ENCODE results near the gene BCL11A.
"Not testable (repeated sequence)": the region's sequence is repeated elsewhere in the genome, so short reads cannot be mapped to it uniquely, and the experiment has no call there.

BCL11A gene

DNA sequence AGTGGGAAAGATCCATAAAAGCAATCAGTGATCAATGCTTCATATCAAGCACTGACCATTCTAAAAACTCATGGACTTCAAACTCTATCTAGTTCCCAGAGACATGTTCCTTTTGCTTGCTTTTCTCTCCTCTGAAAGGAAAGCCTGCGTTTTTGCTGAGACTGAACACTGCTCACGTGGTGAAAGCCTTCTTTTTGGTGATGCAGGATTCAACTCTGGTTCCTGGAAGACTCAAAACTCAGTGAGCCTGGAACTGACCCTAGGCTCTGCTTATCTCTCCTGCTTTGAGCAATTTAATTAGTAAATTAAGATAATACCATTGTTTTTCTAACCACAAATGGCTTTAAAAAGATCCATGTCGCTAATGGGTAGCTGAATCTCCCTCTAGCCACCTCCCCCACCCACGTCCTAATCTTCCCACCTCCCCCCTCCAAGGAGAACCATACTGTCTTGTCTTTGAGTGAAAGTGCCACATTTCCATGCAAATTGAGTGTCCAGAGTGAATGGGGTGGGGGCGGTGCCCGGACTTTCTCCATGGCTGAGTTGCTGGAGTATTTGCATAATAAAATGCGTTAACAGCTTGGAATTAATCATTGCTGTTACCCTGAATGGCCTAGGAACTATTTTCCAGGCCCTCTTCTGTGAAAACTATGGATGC lies 130.5 kb downstream of the BCL11A start:
- H3K9me3 Mint-ChIP-seq = no peaks in the 10 kb centered on the region
- H3K27me3 Mint-ChIP-seq (ENCODE audit: low read depth) = no peaks in the 10 kb centered on the region
- H3K4me1 Mint-ChIP-seq (ENCODE audit: low read depth) = no peaks in the 10 kb centered on the region
- no peak overlapping the region for H3K27ac Mint-ChIP-seq
- DNase-seq (ENCODE audit: low spot score) = no peak
- H3K4me3 Mint-ChIP-seq = no peak overlapping the region
- no peaks in the 10 kb centered on the region for H3K36me3 Mint-ChIP-seq (ENCODE audit: low read depth)

DNA sequence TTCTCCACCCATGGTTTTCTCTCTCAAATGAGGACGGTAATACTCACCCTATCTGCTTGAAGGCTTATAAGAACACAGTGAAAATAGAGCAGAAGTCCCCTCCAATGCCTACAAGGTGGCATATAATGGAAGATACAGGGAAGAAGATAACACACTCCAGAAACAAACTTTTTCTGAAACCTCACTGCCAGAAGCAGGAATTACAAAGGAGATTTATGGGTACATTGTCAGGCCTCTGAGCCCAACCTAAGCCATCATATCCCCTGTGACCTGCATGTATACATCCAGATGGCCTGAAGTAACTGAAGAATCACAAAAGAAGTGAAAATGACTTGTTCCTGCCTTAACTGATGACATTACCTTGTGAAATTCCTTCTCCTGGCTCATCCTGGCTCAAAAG lies 136.2 kb downstream of the BCL11A start:
- H3K36me3 Mint-ChIP-seq (ENCODE audit: low read depth); DNase-seq (ENCODE audit: low spot score); H3K27me3 Mint-ChIP-seq (ENCODE audit: low read depth); H3K27ac Mint-ChIP-seq; H3K9me3 Mint-ChIP-seq; H3K4me1 Mint-ChIP-seq (ENCODE audit: low read depth); H3K4me3 Mint-ChIP-seq: not testable (repeated sequence)

DNA sequence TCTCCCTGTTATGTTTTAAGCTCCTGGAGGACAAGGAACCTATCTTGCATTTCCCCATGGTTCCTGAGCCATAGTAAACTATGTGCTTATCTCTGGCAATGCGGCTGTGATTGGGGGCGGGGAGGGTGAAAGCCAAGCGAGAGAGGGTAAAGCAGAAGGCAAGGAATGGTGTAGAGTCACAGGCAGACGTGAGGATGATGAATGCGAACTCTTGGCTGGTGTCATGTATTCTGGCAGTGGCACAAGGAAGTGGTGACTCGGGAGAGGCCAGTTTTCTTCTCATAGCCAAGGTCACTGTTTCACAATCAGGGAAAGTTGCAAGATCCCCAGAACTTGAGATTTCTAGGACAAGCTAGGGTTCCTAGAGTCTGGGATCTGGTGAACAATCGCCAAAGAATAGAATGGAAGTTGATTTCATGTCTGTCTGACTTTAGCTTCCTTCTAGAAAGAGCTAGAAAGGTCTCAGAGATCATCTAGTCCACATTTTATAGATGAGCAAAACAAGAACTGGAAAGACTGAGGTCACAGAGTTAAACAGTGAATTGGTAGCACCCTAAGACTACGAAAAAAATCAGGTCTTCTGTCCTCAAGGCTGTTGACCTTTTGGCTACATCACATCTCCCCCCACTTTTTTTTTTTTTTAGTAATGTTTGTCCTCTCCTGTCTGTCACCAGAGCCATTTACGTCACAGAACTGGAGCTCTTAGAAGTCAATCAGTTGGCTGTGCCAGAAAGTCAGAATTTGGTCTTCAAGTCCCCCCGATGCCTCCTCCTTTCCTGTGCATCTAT lies 137.0 kb downstream of the BCL11A start:
- DNase-seq (ENCODE audit: low spot score) = no peak
- H3K36me3 Mint-ChIP-seq (ENCODE audit: low read depth) = no peaks in the 10 kb centered on the region
- no peak overlapping the region for H3K4me3 Mint-ChIP-seq
- H3K9me3 Mint-ChIP-seq = no peaks in the 10 kb centered on the region
- H3K27ac Mint-ChIP-seq = no peak overlapping the region
- peaks cover 2% of the 10 kb centered on the region for H3K27me3 Mint-ChIP-seq (ENCODE audit: low read depth)
- no peaks in the 10 kb centered on the region for H3K4me1 Mint-ChIP-seq (ENCODE audit: low read depth)

DNA sequence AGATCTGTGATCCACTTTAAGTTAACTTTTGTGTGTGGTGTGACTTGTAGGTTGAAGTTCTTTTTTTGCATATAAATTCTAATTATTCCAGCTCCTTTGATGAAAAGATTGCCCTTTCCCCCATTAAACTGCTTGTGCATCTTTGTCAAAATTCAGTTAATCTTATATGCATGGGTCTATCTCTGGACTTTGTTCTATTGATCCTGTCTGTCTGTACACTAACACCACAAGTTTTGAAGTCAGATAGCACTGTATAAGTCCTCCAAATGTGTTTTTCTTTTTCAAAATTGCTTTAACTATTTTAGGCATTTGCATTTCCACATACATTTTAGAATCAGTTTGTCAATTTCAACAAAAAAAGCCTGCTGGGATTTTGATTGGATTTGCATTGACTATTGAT lies 137.6 kb downstream of the BCL11A start:
- no peak overlapping the region for H3K27ac Mint-ChIP-seq
- H3K4me3 Mint-ChIP-seq = no peak overlapping the region
- H3K9me3 Mint-ChIP-seq = no peaks in the 10 kb centered on the region
- H3K4me1 Mint-ChIP-seq (ENCODE audit: low read depth) = no peaks in the 10 kb centered on the region
- peaks cover 3% of the 10 kb centered on the region for H3K27me3 Mint-ChIP-seq (ENCODE audit: low read depth)
- no peaks in the 10 kb centered on the region for H3K36me3 Mint-ChIP-seq (ENCODE audit: low read depth)
- no peak for DNase-seq (ENCODE audit: low spot score)

DNA sequence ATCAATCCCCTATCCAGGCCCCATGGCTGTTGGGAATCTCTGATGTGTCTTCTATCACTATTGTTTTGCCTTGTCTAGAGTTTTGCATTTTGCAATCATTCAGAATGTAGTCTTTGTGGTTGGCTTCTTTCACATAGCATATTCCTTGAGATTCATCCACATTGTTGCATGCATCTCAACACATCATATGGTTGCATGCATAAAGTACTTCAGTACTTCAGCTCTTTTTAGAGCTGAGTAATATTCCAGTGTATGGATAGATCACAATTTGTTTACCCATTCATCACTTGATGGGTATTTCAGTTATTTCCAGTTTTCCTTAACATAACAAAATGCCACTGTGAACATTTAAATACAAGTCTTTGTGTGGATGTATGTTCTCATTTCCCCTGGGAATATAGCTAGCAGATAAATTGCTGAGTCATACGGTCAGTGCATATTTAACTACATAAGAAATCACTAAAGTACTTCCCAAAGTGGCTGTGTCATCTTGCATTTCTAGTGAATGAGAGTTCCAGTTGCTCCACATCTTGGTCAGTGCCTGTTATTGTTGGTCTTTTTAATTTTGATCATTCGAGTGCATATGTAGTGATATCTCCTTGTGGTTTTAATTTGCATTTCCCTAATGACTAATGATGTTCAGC lies 138.8 kb downstream of the BCL11A start:
- no peak for DNase-seq (ENCODE audit: low spot score)
- no peaks in the 10 kb centered on the region for H3K4me1 Mint-ChIP-seq (ENCODE audit: low read depth)
- H3K4me3 Mint-ChIP-seq = no peak overlapping the region

DNA sequence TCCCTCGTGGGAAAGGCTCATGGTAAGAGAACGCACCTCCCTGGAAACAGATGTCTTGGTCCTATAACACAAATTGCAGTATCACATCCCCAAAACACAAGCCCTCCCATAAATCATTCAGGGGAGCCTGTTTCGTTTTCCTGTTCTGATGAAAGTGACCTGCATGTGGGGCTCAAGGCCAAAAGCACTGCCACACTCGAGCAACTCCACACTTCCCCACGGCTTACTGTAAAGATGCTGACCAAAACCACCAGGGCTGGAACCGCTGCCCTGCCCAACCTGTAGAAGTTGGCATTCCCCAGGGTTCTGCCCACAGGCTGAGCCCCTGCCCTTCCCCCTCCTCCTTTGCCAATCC lies 139.7 kb downstream of the BCL11A start:
- no peaks in the 10 kb centered on the region for H3K9me3 Mint-ChIP-seq
- no peak overlapping the region for H3K4me3 Mint-ChIP-seq
- no peak for DNase-seq (ENCODE audit: low spot score)
- no peaks in the 10 kb centered on the region for H3K4me1 Mint-ChIP-seq (ENCODE audit: low read depth)
- H3K36me3 Mint-ChIP-seq (ENCODE audit: low read depth) = no peaks in the 10 kb centered on the region
- peaks cover 7% of the 10 kb centered on the region for H3K27me3 Mint-ChIP-seq (ENCODE audit: low read depth)
- H3K27ac Mint-ChIP-seq = no peak overlapping the region

More for the DNA sequence above, 138.8 kb downstream of the BCL11A start:
- Mint-ChIP-seq H3K36me3 (ENCODE audit: low read depth) (no peaks in the 10 kb centered on the region), H3K9me3 (no peaks in the 10 kb centered on the region), H3K27ac (no peak overlapping the region), H3K27me3 (ENCODE audit: low read depth) (peaks cover 7% of the 10 kb centered on the region)

DNA sequence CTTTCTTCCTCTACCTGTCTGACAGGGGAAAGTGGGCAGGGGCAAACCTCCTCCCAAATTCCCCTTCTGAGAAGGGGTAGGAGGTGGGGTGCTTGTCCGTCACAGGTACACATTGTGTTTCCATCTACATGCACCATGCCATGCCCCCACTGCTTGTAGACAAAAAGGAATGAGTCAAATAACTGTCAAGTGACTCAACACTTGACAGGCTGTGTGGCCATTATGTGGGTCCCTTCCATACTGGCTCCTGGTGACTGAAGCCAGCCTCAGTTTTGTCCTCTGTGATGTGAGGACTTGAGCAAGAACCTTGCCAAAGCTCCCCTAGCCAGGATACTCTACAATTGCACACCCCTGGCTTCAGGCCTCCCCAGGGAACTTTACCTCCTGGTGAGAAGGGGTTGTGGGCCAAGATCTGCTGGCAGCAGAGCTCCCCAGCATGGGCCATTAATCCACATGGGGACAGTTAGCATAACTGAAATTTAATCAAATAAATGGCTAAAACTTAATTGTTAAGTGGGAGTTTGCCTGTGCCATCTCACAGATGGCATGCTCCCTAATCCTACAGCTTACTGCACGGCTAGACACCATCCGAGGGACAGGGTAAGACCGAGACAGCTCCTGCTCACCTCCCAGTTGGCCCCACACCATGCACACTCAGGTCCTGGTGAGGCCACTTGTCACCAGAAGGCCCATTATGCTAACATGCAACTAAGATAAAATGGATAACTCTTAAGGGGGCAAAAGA lies 140.2 kb downstream of the BCL11A start:
- no peak for DNase-seq (ENCODE audit: low spot score)
- Mint-ChIP-seq H3K4me1 (ENCODE audit: low read depth) (no peaks in the 10 kb centered on the region), H3K36me3 (ENCODE audit: low read depth) (no peaks in the 10 kb centered on the region), H3K27ac (no peak overlapping the region), H3K4me3 (no peak overlapping the region), H3K9me3 (no peaks in the 10 kb centered on the region), H3K27me3 (ENCODE audit: low read depth) (peaks cover 7% of the 10 kb centered on the region)

DNA sequence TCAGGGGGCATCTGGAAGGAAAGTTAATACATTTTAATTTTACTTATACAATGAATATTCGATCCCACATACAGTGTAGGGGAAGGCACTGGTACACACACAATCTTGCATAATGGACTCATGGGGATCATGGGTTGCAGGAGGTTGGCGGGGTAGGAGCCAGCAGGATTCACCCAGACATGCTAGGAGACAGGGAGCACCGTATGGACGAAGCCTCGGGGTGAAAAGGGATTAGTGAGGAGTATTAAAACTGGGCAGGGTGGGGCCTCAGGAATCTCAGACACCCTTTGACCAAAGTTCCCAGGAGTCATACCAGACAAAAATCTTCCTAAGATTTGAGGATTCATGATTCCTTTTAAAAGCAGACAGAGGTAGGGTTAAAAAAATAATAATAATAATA lies 140.8 kb downstream of the BCL11A start:
- peaks cover 7% of the 10 kb centered on the region for H3K27me3 Mint-ChIP-seq (ENCODE audit: low read depth)
- H3K9me3 Mint-ChIP-seq = no peaks in the 10 kb centered on the region
- H3K36me3 Mint-ChIP-seq (ENCODE audit: low read depth) = no peaks in the 10 kb centered on the region
- H3K4me1 Mint-ChIP-seq (ENCODE audit: low read depth) = no peaks in the 10 kb centered on the region
- DNase-seq (ENCODE audit: low spot score) = no peak
- H3K27ac Mint-ChIP-seq = no peak overlapping the region
- H3K4me3 Mint-ChIP-seq = no peak overlapping the region

DNA sequence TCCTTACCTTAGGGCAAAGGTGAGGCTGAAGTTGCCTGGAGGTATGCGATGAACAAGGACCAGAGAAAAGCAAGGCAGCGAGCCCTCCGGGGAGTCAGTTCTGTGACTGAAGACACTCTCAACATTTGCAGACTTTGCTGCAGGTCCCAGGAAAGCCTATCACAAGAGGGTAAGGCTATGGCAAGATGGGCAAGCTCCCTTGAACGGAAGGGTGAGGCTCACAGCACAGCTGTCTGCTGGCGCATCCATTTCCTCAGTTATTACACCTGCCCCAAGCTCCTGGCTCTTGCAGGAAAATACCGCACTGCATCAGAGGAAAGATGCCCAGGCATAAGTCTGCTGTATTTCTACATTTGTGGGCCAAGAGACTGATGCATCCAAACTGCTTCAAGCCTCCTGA lies 141.4 kb downstream of the BCL11A start:
- H3K27ac Mint-ChIP-seq = no peak overlapping the region
- no peaks in the 10 kb centered on the region for H3K36me3 Mint-ChIP-seq (ENCODE audit: low read depth)
- H3K4me1 Mint-ChIP-seq (ENCODE audit: low read depth) = no peaks in the 10 kb centered on the region
- H3K4me3 Mint-ChIP-seq = no peak overlapping the region
- DNase-seq (ENCODE audit: low spot score) = no peak
- no peaks in the 10 kb centered on the region for H3K9me3 Mint-ChIP-seq
- H3K27me3 Mint-ChIP-seq (ENCODE audit: low read depth) = peaks cover 7% of the 10 kb centered on the region

DNA sequence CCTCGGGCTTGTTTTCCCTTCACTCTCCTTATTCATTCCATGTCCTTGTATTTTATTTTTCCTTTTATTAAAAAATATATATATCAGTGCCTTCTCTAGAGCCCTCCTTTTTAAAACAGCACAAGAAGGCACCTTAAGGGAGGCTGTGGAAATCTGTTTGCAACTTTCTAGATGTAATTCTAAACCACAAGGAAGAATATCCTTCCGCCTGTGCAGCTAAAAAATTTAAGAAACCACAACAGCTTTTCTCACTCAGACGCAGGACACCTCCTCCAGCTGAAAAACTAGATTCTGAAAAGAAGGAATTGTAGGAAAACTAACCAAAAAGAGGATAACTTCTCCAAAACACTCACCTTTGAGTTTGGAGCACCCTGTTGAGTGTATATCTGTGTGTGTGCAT lies 142.2 kb downstream of the BCL11A start:
- no peak overlapping the region for H3K4me3 Mint-ChIP-seq
- no peaks in the 10 kb centered on the region for H3K9me3 Mint-ChIP-seq
- no peak overlapping the region for H3K27ac Mint-ChIP-seq
- H3K36me3 Mint-ChIP-seq (ENCODE audit: low read depth) = no peaks in the 10 kb centered on the region
- DNase-seq (ENCODE audit: low spot score) = no peak
- H3K4me1 Mint-ChIP-seq (ENCODE audit: low read depth) = no peaks in the 10 kb centered on the region
- peaks cover 7% of the 10 kb centered on the region for H3K27me3 Mint-ChIP-seq (ENCODE audit: low read depth)

DNA sequence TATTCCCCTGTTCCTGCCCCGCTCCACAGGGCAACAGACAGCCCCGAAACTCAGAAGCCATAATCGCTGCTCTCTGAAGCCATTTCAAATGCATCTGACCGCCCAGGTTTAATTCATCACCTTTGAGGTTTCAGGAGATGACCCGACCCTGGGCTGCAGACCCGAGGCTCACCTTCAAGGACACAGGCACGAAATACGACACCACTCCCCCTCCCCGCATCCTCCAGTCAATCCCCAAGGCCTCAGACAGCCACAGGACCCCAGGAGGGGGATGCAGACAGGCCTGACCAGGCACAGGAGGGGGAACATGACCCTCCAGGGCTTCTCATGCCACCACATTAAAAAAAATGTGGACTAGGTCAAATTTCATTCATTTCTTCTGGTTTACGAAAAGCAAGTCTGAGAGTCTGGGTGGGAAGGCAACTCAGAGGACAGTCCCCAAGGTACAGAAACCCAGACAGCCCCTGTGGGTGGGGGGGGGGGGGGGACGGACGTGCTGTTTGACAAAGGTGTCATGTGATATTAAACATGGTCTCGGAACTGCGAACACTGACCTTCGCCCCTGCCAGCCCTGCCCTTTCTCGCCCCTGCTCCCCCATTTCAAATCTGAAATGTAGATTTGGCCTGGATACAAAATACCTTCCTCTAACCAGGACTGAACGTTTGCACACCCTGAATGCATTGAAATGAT lies 142.9 kb downstream of the BCL11A start:
- no peak for DNase-seq (ENCODE audit: low spot score)
- no peaks in the 10 kb centered on the region for H3K9me3 Mint-ChIP-seq
- H3K27me3 Mint-ChIP-seq (ENCODE audit: low read depth) = peaks cover 7% of the 10 kb centered on the region
- H3K4me1 Mint-ChIP-seq (ENCODE audit: low read depth) = no peaks in the 10 kb centered on the region
- H3K4me3 Mint-ChIP-seq = no peak overlapping the region
- no peak overlapping the region for H3K27ac Mint-ChIP-seq
- no peaks in the 10 kb centered on the region for H3K36me3 Mint-ChIP-seq (ENCODE audit: low read depth)

DNA sequence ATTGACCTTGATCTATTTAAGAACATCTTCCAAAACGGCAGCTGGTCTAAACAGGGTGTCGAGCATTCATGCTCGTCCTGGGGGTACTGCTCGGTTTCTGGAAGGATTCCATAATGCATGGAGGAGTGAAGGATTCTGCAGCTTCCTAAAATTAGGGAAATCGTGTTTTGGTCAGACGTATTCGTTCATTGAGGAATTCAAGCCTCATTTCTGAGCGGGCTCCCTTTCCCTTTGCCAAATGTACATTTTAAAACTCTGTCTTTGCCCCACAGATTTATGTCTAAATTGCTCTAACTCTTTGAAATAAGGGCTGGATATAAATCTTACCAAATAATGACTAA lies 144.0 kb downstream of the BCL11A start:
- DNase-seq (ENCODE audit: low spot score) = no peak
- H3K36me3 Mint-ChIP-seq (ENCODE audit: low read depth) = no peaks in the 10 kb centered on the region
- H3K9me3 Mint-ChIP-seq = no peaks in the 10 kb centered on the region
- no peak overlapping the region for H3K27ac Mint-ChIP-seq
- H3K27me3 Mint-ChIP-seq (ENCODE audit: low read depth) = peaks cover 7% of the 10 kb centered on the region
- H3K4me1 Mint-ChIP-seq (ENCODE audit: low read depth) = no peaks in the 10 kb centered on the region
- no peak overlapping the region for H3K4me3 Mint-ChIP-seq

DNA sequence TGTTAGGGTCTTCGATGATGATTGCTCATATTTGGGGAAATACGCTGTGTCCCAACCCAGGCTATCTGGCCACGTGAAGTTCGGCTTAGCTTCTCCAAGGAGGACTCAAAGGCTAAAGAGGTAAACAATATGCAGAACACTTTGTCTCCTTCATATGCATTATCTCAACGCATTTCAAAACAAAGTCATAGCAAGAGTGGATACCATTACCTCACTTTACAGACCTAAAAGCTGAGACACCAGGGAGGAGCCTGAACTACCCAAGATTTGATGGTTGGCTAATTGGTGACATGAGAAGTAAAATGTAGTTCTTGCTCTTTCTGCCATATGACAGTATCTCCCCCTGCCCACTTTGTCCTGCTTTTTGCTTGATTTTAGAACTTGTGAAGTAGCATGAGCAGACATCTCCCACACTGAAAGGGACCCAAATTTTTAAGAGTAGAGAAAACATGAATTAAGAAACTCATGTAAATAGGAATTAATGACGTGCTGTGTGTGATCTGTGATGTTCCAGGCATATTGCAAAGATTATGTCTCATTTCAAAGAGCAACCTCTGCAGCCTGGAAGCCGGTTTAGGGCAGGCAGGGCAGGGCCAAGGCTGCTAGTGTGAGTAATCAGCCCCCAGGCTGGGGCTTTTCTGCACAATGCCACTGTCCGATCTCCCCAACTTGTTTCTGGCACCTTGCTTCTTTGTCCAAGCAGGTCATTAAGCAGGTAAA lies 144.5 kb downstream of the BCL11A start:
- H3K36me3 Mint-ChIP-seq (ENCODE audit: low read depth) = no peaks in the 10 kb centered on the region
- H3K4me1 Mint-ChIP-seq (ENCODE audit: low read depth) = no peaks in the 10 kb centered on the region
- H3K4me3 Mint-ChIP-seq = no peak overlapping the region
- peaks cover 7% of the 10 kb centered on the region for H3K27me3 Mint-ChIP-seq (ENCODE audit: low read depth)
- H3K9me3 Mint-ChIP-seq = no peaks in the 10 kb centered on the region
- H3K27ac Mint-ChIP-seq = no peak overlapping the region
- DNase-seq (ENCODE audit: low spot score) = no peak
